ENCODE data around the gene TPM4. TPM values are rescaled to one million over a fixed set of nuclear protein-coding genes. Genes with fewer than 3 reads are reported as not detected.

TPM4 gene
- total and polyA plus RNA-seq, 2 experiments from 2014 or later, result 223 to 288 TPM

DNA sequence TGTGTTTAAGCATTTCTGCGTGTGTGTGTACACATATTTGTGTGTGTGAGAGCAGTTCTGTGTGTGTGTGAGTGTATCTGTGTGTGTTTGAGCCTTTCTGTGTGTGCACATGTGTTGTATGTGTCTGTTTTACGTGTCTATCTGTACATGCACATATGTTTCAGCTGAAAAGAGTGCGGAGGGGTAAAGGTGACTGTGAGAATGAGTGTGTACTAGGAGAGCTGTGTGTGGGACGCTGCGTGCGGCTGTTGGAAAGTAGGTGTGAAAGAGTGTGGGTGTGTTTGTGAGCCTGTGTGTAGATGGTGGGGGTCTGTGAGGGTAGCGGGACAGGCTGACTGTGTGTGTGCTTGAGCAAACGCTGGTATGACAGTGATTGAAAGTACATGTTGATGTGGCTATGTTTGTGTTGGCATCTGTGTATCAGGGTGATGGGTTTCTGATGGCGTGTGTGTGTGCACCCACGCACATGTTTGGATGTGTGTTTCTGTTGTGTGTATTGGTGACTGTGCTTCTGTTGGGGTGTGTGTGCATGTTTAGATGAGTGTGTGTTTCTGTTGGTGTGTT lies 7.5 kb upstream of the TPM4 start:
- no peaks in the 10 kb centered on the region for H3K27me3 ChIP-seq (ENCODE audit: insufficient read depth)
- peaks cover 17% of the 10 kb centered on the region for H3K4me1 Mint-ChIP-seq
- no peak overlapping the region for H3K4me3 Mint-ChIP-seq
- H3K4me2 ChIP-seq, result no peak overlapping the region
- no peaks in the 10 kb centered on the region for H3K79me2 ChIP-seq (replicated peaks; ENCODE audit: insufficient read depth)
- no peaks in the 10 kb centered on the region for H3F3A ChIP-seq (replicated peaks; ENCODE audit: low read depth)
- no peaks in the 10 kb centered on the region for H3K36me3 Mint-ChIP-seq (ENCODE audit: low read depth)
- H2AFZ ChIP-seq, result no peak overlapping the region
- peaks cover 15% of the 10 kb centered on the region for H3K4me1 ChIP-seq (ENCODE audit: insufficient read depth)
- H3K9me2 ChIP-seq (ENCODE audit: insufficient read depth), result no peaks in the 10 kb centered on the region
- no peak for DNase-seq (ENCODE audit: low spot score)
- peaks cover 4% of the 10 kb centered on the region for H3K27me3 Mint-ChIP-seq (ENCODE audit: insufficient read depth, low read depth, poor library complexity)
- TF ChIP-seq, protein P1, sequence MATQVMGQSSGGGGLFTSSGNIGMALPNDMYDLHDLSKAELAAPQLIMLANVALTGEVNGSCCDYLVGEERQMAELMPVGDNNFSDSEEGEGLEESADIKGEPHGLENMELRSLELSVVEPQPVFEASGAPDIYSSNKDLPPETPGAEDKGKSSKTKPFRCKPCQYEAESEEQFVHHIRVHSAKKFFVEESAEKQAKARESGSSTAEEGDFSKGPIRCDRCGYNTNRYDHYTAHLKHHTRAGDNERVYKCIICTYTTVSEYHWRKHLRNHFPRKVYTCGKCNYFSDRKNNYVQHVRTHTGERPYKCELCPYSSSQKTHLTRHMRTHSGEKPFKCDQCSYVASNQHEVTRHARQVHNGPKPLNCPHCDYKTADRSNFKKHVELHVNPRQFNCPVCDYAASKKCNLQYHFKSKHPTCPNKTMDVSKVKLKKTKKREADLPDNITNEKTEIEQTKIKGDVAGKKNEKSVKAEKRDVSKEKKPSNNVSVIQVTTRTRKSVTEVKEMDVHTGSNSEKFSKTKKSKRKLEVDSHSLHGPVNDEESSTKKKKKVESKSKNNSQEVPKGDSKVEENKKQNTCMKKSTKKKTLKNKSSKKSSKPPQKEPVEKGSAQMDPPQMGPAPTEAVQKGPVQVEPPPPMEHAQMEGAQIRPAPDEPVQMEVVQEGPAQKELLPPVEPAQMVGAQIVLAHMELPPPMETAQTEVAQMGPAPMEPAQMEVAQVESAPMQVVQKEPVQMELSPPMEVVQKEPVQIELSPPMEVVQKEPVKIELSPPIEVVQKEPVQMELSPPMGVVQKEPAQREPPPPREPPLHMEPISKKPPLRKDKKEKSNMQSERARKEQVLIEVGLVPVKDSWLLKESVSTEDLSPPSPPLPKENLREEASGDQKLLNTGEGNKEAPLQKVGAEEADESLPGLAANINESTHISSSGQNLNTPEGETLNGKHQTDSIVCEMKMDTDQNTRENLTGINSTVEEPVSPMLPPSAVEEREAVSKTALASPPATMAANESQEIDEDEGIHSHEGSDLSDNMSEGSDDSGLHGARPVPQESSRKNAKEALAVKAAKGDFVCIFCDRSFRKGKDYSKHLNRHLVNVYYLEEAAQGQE (IDR thresholded peaks at IDR 0.05; ENCODE audit: unreplicated experiment), result no peak
- no peak for TF ChIP-seq ZNF114 (CRISPR knock-in tag; IDR thresholded peaks at IDR 0.05)
- no peak overlapping the region for H3K4me3 ChIP-seq
- H3K27ac ChIP-seq (ENCODE audit: low read depth), result no peak overlapping the region
- no peaks in the 10 kb centered on the region for H4K20me1 ChIP-seq (replicated peaks; ENCODE audit: insufficient read depth)
- ATAC-seq, result no peak
- no peaks in the 10 kb centered on the region for H3K36me3 ChIP-seq (ENCODE audit: insufficient read depth)
- H3K27ac Mint-ChIP-seq, result no peak overlapping the region
- no peaks in the 10 kb centered on the region for H3K9me3 Mint-ChIP-seq

DNA sequence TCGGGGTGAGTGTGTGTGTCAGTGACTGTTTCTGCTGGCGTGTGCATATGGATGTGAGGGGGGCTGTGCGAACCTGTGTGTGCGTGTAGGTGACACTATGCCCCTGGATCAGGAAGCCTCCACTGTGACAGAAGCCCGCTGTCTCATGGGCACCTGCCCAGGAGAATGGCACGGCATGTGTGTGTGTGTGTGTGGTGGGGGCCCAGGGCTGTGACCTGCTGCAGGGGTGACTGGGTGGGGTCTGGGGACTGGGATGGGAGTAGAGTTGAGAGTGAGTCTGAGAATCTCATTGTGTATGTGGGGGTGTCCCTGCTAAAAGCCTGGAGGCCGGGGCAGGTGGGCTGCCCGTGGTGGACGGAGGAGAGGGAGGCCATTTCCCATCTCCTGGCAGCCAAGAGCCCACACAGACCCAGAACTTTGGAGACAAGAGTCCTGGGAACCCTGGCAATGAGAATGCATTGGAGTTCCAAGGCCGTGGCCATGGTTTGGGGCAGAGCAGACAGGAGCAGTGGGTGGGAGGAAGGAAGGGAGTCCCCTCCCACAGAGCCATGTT lies 6.4 kb upstream of the TPM4 start:
- no peaks in the 10 kb centered on the region for H4K20me1 ChIP-seq (replicated peaks; ENCODE audit: insufficient read depth)
- Mint-ChIP-seq H3K4me3 (no peak overlapping the region), H3K27ac (no peak overlapping the region), H3K9me3 (no peaks in the 10 kb centered on the region; the same call in 2 of the 3 replicates), H3K27me3 (ENCODE audit: insufficient read depth, low read depth, poor library complexity) (peaks cover 7% of the 10 kb centered on the region), H3K4me1 (peaks cover 24% of the 10 kb centered on the region), H3K36me3 (ENCODE audit: low read depth) (no peaks in the 10 kb centered on the region)
- peaks cover 6% of the 10 kb centered on the region; the same call in 1 of the 2 replicates for H3F3A ChIP-seq (replicated peaks; ENCODE audit: low read depth)
- DNase-seq (ENCODE audit: low spot score) (no peak), ATAC-seq (no peak)
- no peak for TF ChIP-seq ZNF114 (CRISPR knock-in tag; IDR thresholded peaks at IDR 0.05)
- H3K79me2 ChIP-seq (replicated peaks; ENCODE audit: insufficient read depth), result no peaks in the 10 kb centered on the region
- no peaks in the 10 kb centered on the region for H3K27me3 ChIP-seq (ENCODE audit: insufficient read depth)
- no peaks in the 10 kb centered on the region for H3K36me3 ChIP-seq (ENCODE audit: insufficient read depth)
- H2AFZ ChIP-seq, result no peak overlapping the region
- no peaks in the 10 kb centered on the region for H3K9me2 ChIP-seq (ENCODE audit: insufficient read depth)
- no peak overlapping the region for H3K27ac ChIP-seq (ENCODE audit: low read depth)
- H3K4me1 ChIP-seq (ENCODE audit: insufficient read depth), result peaks cover 15% of the 10 kb centered on the region
- H3K4me2 ChIP-seq, result no peak overlapping the region
- H3K4me3 ChIP-seq, result no peak overlapping the region

DNA sequence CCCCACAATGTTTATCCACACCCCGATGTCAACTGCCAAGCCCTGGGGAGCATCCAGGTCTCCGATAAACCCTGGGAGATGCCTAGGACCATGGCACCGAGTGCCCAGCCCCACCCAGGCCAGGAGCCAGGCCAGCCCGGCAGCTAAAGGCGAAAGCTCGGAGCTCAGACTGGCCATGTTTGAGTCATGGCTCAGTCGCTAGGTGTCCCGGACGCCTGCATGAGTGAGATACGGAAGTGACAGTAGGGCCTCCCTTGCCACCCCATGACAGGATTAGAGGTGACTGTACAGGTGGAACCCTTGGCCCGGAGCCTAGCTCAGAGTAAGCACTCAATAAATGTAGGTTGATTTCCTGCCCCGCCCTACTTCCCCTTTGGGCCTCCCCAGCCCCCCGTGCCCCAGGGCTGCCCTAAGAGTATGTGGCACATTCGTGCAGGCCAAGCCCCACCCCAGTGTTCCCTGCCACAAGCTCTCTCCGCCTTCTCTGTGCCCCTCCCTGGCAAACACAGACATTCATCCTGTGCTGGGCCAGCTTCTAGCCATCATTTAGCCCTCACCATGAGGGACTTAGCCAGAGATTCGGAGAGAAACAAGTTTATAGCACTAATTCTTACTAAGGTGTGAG lies 5.8 kb upstream of the TPM4 start:
- H3K9me3 Mint-ChIP-seq, result no peaks in the 10 kb centered on the region; the same call in 2 of the 3 replicates
- H4K20me1 ChIP-seq (replicated peaks; ENCODE audit: insufficient read depth), result no peaks in the 10 kb centered on the region
- peaks cover 24% of the 10 kb centered on the region for H3K4me1 Mint-ChIP-seq
- H3K27ac ChIP-seq (ENCODE audit: low read depth), result no peak overlapping the region
- H3K27me3 ChIP-seq (ENCODE audit: insufficient read depth), result no peaks in the 10 kb centered on the region
- no peak for ATAC-seq
- H3K4me1 ChIP-seq (ENCODE audit: insufficient read depth), result peaks cover 16% of the 10 kb centered on the region
- peaks cover 13% of the 10 kb centered on the region for H3K27me3 Mint-ChIP-seq (ENCODE audit: insufficient read depth, low read depth, poor library complexity)
- H3K4me3 Mint-ChIP-seq, result no peak overlapping the region
- H3K27ac Mint-ChIP-seq, result no peak overlapping the region
- peaks cover 10% of the 10 kb centered on the region; the same call in 1 of the 2 replicates for H3F3A ChIP-seq (replicated peaks; ENCODE audit: low read depth)
- no peaks in the 10 kb centered on the region for H3K9me2 ChIP-seq (ENCODE audit: insufficient read depth)
- no peak overlapping the region for H2AFZ ChIP-seq
- DNase-seq (ENCODE audit: low spot score), result no peak
- no peak overlapping the region for H3K4me2 ChIP-seq
- no peaks in the 10 kb centered on the region for H3K36me3 ChIP-seq (ENCODE audit: insufficient read depth)
- H3K36me3 Mint-ChIP-seq (ENCODE audit: low read depth), result peaks cover 4% of the 10 kb centered on the region; the same call in 1 of the 3 replicates
- no peaks in the 10 kb centered on the region; the same call in 1 of the 2 replicates for H3K79me2 ChIP-seq (replicated peaks; ENCODE audit: insufficient read depth)
- no peak overlapping the region for H3K4me3 ChIP-seq
- TF ChIP-seq STAT1 (IDR thresholded peaks at IDR 0.05; ENCODE audit: unreplicated experiment) (no peak), EZH2phosphoT487 (IDR thresholded peaks at IDR 0.05; ENCODE audit: unreplicated experiment) (no peak), ZNF114 (CRISPR knock-in tag; IDR thresholded peaks at IDR 0.05) (no peak), EZH2 (IDR thresholded peaks at IDR 0.05; ENCODE audit: low read depth, unreplicated experiment) (no peak), NANOG (IDR thresholded peaks at IDR 0.05; ENCODE audit: borderline replicate concordance) (no peak), JUNB (IDR thresholded peaks at IDR 0.05; ENCODE audit: unreplicated experiment) (no peak), POLR2AphosphoS5 (IDR thresholded peaks at IDR 0.05; ENCODE audit: low read depth) (no peak), ZNF331 (CRISPR knock-in tag; IDR thresholded peaks at IDR 0.05; ENCODE audit: low read depth) (no peak), CREB1 (CRISPR knock-in tag; IDR thresholded peaks at IDR 0.05; ENCODE audit: low read depth) (no peak)
- TF ChIP-seq, protein P1 (IDR thresholded peaks at IDR 0.05; ENCODE audit: unreplicated experiment), result no peak
